GM19468 (cell line): ENCODE measurements around the gene EIF4B.

Experiments used
- ATAC-seq: cut with Tn5 transposase; IDR thresholded peaks from one replicate; pipeline ENCODE4 v1.9.1; 2021; ENCODE audit warnings: mild to moderate bottlenecking, moderate library complexity, moderate number of reproducible peaks; ENCODE audit not compliant: unreplicated experiment; ENCODE audit errors: extremely low read depth

EIF4B gene

DNA sequence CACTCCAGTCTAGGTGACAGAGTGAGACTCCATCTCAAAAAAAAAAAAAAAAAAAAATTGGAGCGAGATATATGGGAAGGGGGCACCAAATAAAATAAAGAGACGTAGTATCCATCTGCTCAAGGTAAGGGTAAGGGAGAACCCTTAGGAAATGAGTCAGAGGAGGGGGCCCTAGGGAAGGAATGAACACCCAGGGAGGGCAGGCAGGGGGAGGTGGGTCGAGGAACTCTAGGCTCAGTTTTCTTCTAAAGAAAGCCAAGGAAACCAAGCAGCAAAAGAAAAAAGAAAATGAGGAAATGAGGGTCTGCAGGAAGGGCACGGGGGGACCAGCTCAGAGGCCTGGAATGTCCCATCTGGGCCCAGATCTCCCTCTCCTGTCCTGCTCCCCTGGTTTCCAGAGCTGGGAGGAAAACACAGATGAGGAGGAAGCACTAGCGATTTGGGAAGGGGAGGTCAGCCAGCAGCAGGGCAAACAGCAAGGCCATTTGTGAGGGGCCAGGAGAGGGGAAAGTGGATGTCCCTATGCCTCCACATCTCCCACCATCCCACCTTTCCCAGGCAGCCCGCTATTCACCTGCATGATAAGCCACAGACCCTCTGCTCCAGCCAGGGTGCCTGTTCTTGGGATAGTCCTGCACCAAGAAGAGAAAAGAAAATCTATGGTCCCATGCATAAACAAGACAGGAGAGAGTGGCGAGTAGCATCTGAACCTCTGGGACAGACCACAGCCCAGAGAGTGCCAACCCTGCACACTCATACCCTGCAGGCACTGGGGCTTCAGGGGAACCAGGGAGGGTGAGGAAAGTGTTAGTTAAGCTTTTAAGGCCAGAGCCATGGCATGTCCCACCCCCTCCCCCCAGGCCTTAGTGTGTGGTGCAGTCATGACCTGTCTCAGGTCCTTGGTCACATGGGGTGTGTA is 61.1 kb downstream of the EIF4B start:
- ATAC-seq: no peak

DNA sequence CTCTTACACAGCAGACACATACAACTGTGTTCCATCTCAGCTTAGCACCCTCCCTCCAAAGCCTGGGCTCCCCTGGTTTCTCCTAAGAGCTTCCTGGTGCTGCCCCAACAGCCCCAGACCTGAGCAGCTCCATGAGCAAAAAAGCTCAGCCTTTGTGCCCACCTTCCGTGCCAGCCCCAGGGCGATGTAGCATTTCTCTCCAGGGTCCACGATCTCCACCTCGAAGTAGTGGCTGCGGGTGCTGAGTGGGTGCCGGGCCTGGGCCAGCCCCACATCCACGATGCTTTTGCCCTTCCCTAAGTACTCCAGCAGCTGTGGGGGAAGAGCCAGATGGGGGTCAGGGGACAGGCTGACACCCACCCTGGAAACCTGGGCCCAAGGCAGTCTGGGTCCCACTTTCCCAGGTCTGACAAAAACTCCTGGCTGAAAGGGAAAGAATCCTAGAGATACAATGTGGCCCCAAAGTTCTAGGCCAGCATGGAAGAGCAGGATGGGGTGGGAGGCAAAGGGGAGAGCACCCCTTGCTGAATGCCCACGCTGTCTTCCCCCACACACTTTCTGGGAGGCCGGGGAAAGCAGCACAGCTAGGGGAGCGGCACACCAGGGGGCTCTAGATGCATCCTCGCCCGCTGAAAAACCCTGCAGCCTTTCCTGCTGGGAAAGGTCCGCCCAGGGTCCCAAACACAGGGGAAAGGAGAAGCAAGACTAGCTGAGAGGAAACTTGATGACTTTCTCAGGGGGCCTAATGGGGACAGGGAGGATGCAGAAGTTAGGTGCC is 61.9 kb downstream of the EIF4B start:
- no peak for ATAC-seq

DNA sequence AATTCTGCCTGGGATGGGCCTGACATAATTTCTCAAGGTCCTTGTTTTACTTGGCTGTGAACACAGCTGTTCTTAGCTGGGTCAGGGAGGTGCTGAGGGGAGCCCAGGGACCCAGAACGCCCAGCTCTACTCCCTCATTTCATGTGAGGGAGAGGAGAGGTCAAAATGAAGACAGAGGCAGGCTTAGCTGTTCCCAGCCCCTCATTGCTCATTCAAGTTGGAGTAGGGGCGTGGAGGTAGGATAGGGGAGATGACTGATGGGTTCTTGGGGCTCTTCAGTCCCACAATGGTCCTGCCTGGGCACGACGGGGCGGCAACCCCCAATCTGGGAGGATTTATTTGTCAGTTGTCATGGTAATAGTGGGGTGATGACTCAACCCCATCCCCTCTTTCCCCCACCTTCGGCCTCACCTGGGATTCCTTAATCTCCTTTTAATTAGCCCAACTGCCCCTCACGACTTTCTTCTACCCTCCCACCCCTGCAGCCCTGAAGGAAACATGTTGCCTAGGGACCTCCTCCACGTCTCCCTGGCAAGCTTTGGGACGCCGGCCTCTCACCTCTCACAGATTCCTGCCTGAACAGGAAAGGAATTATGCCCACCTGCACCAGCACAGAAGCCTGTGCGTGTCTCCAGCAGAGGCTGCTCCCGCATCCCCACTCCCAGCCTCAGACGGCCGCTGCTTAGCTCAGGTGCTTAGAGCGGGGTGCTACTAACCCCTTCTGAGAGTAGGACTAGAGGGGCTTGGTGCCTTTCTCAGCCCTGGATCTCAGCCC is 62.7 kb downstream of the EIF4B start:
- ATAC-seq: no peak

DNA sequence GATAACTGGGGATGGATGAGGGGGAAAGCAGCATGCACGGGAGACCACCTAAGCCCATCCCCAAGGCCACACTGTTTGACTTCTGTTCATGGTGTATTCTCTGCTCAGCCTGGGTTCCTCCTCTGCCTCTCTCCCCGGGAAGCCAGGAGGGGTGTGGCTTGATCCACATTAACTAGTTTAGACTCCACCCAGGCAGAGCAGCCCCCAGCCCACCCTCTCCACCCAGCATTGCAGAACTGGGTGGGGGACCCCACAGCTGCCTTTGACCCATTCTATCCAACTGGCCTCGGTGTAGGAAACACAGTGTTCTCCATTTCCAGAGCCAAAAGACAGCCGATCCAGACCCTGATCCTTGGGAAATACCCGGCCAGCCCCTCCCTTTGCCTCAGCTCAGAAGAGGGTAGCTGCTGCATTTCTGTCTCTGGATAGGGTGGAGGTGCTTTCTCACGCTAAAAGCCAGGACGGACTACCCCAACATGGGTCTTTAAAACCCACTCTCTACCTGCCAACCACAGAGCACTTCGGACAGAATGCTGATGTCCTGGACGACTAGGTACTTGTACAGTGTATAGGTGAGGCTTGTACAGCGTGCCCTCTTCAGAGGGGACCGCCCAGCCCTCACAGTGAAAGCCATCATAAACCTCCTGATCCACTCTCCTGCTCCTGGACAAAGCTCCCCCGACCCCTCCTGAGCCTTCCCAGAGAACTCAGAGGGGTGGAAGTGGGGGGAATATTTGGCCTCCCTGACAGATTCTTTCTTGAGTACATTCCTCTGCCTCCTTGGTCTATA is 63.6 kb downstream of the EIF4B start:
- no peak for ATAC-seq

DNA sequence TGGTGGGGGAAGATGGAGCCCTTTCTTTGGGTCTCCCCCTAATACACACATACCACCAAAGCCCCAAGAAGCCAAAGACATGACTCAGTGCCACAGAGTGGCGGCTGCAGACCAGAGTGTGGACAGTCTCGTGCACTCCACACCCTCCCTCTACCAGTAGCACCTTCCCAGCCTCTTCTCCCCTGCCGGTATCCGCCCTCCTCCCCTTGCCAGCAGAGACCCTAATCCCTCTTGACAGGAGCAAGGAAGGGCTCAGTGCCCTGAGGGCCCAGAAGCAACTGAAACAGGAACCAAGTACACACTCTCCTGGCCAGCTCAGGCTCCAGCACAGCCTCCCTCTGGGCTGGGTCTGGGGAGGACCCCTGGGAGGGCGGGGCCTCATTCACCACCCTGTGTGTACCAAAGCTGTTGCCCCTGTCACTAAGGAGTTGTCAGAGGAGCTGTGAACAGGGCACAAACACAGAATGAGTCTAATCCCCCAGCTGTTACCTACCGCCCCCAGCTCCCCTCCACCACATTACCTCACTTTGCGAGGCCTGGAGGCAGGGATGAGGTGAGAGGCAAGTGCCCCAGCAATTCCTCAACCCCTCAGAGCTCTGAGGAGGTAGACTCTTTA is 64.7 kb downstream of the EIF4B start:
- no peak for ATAC-seq

DNA sequence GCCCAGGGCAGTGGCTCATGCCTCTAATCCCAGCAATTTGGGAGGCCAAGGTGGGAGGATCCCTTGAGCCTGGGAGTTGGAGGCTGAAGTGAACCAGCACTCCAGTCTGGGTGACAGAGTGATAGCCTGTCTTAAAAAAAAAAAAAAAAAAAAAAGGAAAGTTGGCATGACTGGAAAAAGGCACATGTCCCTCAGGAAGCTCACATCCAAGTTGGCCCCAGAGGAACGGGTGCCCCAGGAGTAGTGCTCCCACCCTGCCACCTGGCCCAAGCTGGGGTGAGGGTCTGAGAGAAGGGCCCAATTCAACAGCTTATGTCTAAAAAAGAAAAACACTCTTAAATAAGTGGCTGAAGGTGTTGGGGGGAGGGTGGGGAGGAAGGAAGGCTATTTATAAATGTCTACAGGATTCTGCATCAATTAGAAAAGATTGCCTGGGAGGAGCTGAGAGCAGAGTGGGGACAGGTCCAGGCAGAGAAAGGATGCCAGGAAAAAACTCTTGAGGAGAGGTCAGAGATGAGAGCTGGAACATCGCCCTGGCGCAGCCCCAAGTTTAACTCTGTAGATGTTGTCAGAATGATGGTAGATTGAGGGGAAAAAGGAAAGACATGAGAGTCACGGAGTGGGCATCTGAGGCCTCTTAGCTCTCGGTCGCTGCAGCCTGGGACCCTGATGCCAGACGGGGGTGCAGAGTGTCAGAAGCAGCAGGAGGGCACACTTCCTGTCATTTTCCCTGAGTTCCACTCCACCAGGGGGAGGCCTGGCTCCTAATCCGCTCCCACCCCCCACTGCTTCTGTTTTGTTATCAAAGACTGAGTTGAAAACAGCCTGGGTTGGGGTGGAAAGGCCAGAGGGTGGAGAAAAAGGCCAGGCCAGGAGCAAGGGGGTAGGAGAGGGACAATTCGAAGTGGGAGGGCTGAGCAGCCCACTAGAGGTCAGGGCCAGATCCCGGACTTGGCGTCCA is 65.6 kb downstream of the EIF4B start:
- no peak for ATAC-seq

DNA sequence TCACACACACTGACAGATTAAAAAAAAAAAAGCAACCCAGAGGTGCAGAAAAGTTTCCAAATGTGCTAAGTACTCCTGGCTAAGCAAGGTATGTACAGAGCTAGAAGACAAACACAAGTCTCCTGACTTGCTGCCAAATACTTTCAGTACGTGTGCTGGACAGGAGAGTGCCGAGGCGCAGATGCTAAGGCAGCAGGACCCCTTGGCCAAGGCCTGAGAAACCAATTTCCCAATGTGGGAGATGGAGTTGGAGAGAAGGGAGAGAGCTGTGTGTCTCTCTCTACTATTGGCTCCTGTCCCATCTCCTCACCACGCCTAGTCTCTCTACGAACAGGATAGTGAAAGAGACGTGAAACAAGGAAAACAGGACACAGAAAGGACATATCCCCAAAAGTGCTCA is 67.6 kb downstream of the EIF4B start:
- no peak for ATAC-seq

DNA sequence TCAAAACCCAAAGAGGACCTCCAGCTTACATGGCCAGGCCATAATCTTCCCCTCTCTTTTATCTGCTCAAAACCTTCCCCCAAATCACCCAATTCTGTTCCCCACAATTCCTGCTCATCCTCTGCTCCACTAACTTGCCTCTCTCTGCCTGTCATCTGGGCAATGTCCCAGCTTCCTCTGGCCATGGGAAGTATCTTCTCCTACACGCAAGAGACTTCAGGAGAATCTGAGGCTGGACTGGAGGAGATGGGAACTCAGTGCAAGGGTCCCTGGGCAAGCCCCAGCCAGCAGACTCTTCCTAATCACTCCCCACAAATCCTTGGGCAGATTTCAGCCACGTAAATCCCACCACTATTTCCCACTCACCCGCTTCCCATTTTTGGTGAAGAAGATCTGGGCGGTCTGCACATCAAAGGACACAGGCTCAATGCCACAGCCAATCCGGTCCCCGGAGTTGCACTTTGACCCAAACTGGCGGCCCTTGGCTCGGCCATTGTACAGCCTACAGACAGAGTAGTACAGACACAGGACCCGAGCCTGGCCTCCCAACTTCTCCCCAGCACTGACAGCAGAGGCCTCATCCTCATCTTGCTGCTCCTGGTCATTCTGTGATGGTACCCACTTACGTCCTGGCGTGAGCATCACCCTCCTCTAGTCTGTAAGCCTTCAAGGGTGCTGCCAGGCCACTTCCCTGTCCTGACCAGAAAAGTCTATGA is 68.2 kb downstream of the EIF4B start:
- ATAC-seq: no peak

DNA sequence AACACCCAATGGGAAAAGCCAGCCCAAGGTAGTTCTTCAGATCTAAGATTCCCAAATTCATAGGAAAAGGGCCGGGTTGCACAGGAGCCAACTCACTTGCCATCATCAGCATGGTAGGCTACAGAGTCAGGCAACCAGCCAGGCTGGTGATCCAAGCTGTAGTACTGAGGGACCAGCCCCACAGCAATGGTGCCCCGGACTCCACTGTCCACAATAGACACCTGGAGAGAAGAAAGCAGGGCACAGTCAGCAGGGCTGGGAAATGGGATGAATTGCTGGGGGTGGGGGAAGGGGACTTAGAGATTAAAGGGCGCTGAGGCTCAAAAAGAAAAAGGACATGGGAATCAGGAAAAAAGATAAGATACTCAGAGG is 68.7 kb downstream of the EIF4B start:
- ATAC-seq: no peak

DNA sequence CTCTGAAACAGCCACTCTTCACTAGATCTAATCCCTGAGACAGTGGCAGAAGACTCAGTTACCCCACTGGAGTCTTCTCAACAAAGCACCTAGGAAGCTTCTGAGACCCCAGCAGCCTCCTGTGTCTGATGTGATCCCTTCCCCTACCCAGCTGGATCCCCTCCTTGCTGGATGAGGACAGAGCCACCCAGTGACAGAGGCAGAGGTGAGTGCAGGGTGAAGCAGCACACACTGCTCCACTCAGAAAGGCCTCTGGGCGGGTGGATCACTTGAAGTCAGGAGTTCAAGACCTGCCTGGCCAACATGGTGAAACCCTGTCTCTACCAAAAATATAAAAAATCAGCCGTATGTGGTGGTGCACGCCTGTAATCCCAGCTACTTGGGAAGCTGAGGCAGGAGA is 70.2 kb downstream of the EIF4B start:
- ATAC-seq: no peak

DNA sequence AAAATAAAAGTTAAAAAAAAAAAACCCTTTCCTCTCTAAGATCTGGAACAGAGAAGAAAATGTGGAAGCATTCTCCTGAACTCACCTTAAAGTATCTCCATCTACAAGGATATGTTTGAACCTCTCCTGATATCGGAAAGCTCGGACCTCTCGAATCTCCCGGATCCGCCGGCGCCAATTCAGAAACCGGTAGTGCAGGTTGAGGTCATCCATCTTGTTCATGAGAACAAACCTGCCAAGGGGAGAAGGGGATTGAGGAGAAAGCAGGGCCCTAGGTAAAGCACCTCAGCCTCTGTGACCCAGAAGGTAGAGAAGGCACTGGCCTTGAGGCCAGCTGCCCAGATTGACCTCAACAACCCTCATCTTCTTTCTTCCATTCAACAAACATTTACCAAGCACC is 70.8 kb downstream of the EIF4B start:
- no peak for ATAC-seq

DNA sequence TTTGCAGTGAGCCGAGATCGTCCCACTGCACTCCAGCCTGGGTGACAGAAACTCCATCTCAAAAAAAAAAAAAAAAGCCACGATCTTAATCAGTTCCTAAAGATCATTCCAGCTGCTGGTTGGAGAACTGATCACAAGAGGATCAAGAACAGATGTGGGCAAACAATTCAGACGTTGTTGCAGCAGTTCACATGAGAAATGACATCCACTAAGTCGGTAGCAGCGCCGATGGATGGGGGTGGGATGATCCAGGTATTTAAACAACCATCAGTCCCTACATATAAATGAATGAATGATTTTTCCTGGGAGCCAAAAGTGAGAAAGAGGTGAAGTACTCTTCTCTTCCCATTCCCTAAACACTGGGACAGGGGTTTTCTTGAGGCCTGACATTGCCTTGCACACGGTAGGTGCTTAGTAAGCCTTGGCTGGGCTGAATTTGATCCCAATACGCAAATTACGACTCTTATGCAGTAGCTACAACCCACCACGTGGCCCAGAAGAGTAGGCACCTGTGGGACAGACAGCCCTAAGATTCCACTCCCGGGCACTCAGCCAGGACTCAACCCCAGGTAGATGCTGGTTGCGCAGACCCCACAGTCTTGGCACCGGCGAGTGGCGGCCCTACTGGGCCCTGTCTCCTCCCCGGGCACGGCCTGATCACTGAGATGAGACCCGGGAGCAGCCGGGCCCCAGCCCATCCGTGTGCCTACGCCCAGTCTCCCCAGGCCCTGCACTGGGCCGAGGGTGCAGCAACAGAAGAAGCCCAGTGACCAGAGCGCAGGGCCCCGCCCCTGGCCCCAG is 72.4 kb downstream of the EIF4B start:
- peak; percentile 9 for ATAC-seq

DNA sequence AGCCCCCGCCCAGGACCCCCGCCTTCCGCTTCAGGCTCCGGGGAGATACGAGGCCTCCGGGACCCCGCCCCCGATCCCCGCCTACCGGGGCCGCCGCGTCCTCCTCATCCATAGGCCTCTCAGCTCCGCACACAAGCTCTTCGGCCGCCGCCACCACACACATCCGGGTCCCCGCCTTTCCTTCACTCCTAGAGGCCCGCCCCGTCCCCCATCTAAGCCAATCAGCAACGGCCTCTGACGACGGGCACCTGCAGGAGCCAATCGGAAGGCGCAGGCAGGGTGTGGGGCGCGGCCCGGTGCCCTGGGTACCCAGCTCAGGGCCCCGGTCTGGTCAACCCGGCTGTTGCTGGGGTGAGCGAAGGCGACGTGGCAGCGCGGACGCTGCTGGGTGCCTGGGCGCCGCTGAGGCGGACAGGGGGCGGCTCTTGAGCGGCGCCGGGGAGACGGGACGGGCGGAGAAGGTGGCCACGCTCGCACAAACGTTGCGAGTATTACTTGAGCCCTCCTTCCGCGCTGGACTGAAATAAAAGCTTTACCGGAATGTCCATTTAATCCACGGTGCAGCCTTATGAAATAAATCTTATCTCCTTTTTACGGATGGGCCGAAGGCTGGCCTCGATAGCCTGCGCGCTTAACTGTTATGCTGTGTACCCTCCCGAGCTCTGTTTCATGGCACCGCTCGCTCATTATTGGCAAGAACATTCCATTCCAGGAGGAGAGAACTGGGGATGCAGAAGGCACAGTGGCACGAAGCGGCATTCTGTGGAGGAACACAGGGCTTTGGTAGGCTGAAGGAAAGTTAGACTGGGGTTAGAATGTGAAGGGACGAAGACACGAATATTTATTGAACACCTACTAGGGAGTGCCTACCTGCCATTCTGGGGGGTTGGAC is 73.2 kb downstream of the EIF4B start, which contains the start of gene SPRYD3:
SPRYD3 (minus strand) TSS at position 165 of the 892 bp plus-strand sequence; CDS start at position 108, 57 bp downstream.
- ATAC-seq: peak; percentile 90

DNA sequence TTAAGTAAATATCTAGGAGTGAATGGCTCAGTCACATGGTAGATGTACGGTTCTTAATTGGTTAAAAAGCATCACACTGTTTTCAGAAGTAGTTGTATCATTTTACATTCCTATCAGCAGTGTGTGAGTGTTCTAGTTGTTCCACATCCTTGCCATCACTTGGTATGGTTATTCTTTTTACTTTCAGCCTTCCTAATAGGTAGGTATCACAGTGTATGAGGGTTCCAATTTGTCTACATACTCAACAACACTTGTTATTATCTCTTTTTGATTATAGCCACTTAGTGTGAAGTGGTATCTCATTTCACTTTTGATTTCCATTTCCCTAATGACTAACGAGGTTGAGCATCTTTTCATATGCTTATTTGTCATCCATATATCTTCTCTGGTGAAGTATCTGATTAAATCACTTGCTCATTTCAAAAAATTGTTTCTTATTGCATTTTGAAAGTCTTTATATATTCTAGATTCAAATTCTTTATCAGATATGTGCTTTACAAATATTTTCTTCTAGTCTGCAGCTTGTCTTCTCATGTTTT is 76.5 kb downstream of the EIF4B start:
- no peak for ATAC-seq

DNA sequence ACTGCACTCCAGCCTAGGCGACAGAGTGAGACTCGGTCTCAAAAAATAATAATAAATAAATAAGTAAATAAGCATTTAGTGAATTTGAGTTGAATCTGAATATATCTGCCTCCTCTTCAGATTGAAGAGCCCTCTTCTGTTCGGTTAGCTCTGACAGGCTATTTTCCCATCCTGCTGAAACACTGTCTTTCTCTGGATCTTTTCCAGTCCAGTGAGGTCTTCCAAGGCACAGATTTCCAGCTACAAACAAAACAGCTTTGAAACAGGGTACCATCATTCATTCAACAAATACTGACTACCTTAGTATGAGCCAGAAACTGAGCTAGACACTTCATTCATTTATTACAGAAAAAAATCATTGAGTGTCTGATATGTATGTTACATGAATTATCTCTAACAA is 80.1 kb downstream of the EIF4B start:
- no peak for ATAC-seq

DNA sequence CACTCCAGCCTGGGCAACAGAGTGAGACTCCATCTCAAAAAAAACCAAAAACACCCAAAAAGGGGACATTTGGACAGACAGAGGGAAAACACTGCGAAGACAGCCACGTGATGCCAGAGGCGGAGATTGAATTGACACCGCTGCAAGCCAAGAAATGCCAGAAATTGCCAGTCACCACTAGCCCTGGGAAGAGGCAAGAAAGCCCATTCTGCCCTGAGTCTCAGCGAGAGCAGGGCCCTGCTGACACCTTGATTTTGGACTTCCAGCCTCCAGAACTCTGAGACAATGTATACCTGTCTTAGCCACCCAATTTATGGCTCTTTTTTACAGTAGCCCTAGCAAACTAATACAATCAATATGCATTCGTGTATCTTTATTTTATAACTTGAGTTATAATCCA is 83.8 kb downstream of the EIF4B start:
- ATAC-seq: no peak
